Body of pancreas (tissue), 4 donors: Measurements from ENCODE around the gene GPS1. TPM values are rescaled to one million over a fixed set of nuclear protein-coding genes. Genes with fewer than 3 reads are reported as not detected.
A peak's percentile ranks its signal among the peaks of the same experiment; 100 is the strongest.

Source experiments
- ATAC-seq: fragments of 150-250 bp; one replicate; pipeline ENCODE4 v1.9.1; 2016
- DNase-seq, 4 donors: peaks; one replicate each; pipeline ENCODE4 v3.0.0-alpha.2; 2019
- H3K27ac ChIP-seq, 4 donors: fragments of 200-600 bp; sonication (generic); 1 replicate in 3 of 4; 2 replicates in 1 of 4; pipeline versions ENCODE4 v1.5.1 to v1.6.1; 2016 to 2019; ENCODE audit warnings: mild to moderate bottlenecking in 1 of 4, mixed read lengths in 1 of 4, moderate library complexity in 1 of 4
- H3K27me3 ChIP-seq, 2 donors: fragments of 200-600 bp; sonication (generic); one replicate each; pipeline ENCODE4 v1.6.0; 2016; ENCODE audit warnings: mild to moderate bottlenecking in 1 of 2
- H3K36me3 ChIP-seq, 2 donors: fragments of 200-600 bp; sonication (generic); replicated peaks in 1 of 2; 2 replicates each; pipeline ENCODE4 v1.5.1; 2016; ENCODE audit warnings: low read depth in 2 of 2; ENCODE audit not compliant: insufficient read depth in 1 of 2
- H3K4me1 ChIP-seq: fragments of 200-600 bp; sonication (generic); one replicate; pipeline ENCODE4 v1.6.0; 2016
- H3K4me3 ChIP-seq, 2 donors: fragments of 200-600 bp; sonication (generic); 1 replicate in 1 of 2; 2 replicates in 1 of 2; pipeline ENCODE4 v1.5.1; 2016 to 2019
- H3K9me3 ChIP-seq, 3 donors: fragments of 200-600 bp; sonication (generic); 1 replicate in 2 of 3; 2 replicates in 1 of 3; pipeline ENCODE4 v1.5.1; 2016
- POLR2A ChIP-seq, 3 donors: fragments of 450-650 bp; IDR thresholded peaks; one replicate each; pipeline ENCODE4 v1.6.1; 2016; ENCODE audit warnings: antibody characterized with exemption in 3 of 3, mild to moderate bottlenecking in 2 of 3
- WGBS, 2 donors: methylation state at CpG; one replicate each; pipeline ENCODE4 v1.1.5; 2017; 5-methylcytosine and 5-hydroxymethylcytosine counted together
- intact Hi-C: fragments of 100-400 bp; cut with DNase I; formaldehyde crosslinking; loops from one replicate; pipeline ENCODE4 v1.15.1; 2023
- total RNA-seq, 2 donors: library from RNA; depleted of rRNA; stranded (reverse); fragments of >200 nt; gene quantifications; one replicate each; pipeline ENCODE4 v1.1.0, GENCODE V29; 2016
- TF ChIP-seq, protein P1 (sequence below), 7 experiments: fragments of 450-650 bp in 4 of 7; fragments of 200-600 bp in 3 of 7; sonication (generic) in 3 of 7; IDR thresholded peaks; one replicate each; pipeline ENCODE4 v1.5.1; 2016 to 2019; ENCODE audit warnings: antibody characterized with exemption in 7 of 7

GPS1 gene
- total RNA-seq, 2 donors from 2014 or later = 63.0 to 86.4 TPM

DNA sequence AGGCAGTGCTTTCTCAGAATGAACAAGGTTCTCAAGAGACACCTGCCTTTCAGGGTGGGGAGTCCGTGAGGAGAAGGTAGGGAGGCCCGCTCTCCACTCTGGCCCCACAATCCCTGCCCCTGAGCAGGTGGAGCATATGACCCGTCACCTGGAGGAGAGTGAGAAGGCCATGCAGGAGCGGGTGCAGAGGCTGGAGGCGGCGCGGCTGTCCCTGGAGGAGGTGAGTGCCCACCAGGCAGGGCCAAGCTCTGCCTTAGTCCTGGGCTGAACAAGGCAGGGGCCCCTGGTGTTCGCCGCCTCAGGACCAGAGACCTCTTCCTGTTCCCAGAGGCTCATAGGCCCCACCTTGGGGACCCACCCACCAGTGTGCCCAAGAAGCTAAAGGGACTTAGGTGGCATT lies 22.7 kb upstream of the GPS1 start:
- Histone ChIP-seq H3K9me3 (no peaks in the 10 kb centered on the region), H3K27ac (no peak overlapping the region), H3K4me1 (peaks cover 29% of the 10 kb centered on the region), H3K36me3 (no peaks in the 10 kb centered on the region), H3K27me3 (no peaks in the 10 kb centered on the region), H3K4me3 (no peak overlapping the region)
- TF ChIP-seq, protein P1, sequence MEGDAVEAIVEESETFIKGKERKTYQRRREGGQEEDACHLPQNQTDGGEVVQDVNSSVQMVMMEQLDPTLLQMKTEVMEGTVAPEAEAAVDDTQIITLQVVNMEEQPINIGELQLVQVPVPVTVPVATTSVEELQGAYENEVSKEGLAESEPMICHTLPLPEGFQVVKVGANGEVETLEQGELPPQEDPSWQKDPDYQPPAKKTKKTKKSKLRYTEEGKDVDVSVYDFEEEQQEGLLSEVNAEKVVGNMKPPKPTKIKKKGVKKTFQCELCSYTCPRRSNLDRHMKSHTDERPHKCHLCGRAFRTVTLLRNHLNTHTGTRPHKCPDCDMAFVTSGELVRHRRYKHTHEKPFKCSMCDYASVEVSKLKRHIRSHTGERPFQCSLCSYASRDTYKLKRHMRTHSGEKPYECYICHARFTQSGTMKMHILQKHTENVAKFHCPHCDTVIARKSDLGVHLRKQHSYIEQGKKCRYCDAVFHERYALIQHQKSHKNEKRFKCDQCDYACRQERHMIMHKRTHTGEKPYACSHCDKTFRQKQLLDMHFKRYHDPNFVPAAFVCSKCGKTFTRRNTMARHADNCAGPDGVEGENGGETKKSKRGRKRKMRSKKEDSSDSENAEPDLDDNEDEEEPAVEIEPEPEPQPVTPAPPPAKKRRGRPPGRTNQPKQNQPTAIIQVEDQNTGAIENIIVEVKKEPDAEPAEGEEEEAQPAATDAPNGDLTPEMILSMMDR (IDR thresholded peaks at IDR 0.05) = no peak
- TF ChIP-seq POLR2A (IDR thresholded peaks at IDR 0.05) = no peak
- 90 to 95% methylated on average over 7 to 9 of the region's 9 CpGs for WGBS, 2 donors
- no peak for DNase-seq
- ATAC-seq = no peak
- intact Hi-C loops = loop anchor here (5.0 kb wide), 1 partner anchor 128 kb away; no protein-coding TSS in a partner anchor

DNA sequence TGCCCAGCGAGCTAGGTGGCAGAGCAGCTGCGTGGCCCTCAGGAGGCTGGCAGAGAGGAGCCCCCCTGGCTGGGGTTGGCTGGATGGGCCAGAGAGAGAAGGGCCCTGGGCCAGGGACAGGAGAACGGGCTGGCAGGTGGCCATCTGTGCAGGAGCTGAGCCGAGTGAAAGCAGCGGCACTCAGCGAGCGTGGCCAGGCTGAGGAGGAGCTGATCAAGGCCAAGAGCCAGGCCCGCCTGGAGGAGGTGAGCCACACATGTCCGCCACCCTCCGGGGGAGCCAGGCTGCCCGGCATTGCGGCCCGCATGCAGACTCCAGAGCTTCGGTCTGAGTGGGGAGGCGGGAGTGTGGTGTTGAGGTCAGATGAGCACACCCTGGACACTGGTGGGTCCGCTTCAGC lies 22.3 kb upstream of the GPS1 start:
- H3K27ac ChIP-seq = no peak overlapping the region
- no peak overlapping the region for H3K4me3 ChIP-seq
- peaks cover 24% of the 10 kb centered on the region for H3K4me1 ChIP-seq
- TF ChIP-seq, protein P1 (IDR thresholded peaks at IDR 0.05) = no peak
- TF ChIP-seq POLR2A (IDR thresholded peaks at IDR 0.05) = no peak
- no peak for ATAC-seq
- no peaks in the 10 kb centered on the region for H3K27me3 ChIP-seq
- H3K9me3 ChIP-seq = no peaks in the 10 kb centered on the region
- DNase-seq = no peak
- H3K36me3 ChIP-seq = no peaks in the 10 kb centered on the region
- WGBS, 2 donors = 90 to 100% methylated on average over 5 to 15 of the region's 16 CpGs
- intact Hi-C loops = loop anchor here (5.0 kb wide), 1 partner anchor 128 kb away; no protein-coding TSS in a partner anchor

DNA sequence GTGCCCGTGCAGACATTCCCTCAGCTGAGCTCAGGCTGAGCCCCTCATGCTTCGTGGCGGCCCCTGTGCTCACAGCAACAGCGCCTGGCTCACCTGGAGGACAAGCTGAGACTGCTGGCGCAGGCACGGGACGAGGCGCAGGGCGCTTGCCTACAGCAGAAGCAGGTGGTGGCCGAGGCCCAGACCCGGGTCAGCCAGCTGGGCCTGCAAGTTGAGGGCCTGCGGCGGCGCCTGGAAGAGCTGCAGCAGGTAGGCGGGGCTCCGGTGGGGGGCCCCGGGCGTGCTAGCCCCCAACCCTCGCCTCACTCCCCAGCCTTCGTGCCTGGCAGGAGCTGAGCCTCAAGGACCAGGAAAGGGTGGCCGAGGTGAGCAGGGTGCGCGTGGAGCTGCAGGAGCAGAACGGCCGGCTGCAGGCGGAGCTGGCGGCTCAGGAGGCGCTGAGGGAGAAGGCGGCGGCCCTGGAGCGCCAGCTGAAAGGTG lies 21.7 kb upstream of the GPS1 start:
- DNase-seq = no peak
- intact Hi-C loops = loop anchor here (5.0 kb wide), 1 partner anchor 127 kb away; no protein-coding TSS in a partner anchor

DNA sequence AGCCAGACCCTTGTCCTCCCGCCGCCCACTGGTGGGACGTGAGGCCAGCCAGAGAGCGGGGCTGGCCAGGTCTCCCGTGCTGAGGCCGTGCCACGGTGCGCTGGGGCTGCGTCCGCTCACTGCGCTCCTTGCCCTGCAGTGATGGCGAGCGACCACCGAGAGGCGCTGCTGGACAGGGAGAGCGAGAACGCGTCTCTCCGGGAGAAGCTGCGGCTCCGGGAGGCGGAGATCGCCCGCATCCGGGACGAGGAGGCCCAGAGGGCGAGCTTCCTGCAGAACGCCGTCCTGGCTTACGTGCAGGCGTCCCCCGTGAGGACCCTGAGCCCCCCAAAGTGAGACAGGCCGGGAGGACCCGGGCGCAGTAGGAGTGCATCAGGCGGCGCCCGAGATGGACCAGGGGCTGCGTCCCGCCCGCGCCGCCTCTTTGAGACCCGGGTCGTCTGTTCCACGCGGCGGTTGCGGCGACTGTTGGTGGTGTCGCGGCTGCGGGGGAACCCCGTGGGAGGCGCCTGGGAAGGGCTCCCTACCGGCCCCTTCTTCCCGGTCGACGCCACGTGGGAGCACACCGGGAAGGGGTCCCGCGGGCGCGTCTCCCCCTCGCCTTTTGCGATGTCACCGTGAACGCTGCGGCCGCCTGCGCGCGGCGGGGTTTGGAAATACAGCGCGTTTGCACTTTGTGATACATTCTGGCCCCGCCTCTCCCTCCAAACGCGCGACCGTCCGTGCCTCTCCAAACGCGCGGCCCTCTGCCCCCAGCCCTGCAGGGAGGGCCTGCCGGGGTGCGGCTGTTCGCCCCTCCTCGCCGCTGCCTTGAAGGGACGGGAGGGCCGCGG lies 21.0 kb upstream of the GPS1 start:
- peaks cover 23% of the 10 kb centered on the region for H3K4me1 ChIP-seq
- peak overlapping the region in 1 of 4 donors; percentile 31 for H3K27ac ChIP-seq
- peak overlapping the region in 1 of 2 donors; percentile 18 for H3K4me3 ChIP-seq
- DNase-seq = peak; percentile 80 to 86 (median 84)
- peak; percentile 87 for ATAC-seq
- WGBS, 2 donors = 0% methylated on average over 82 of the region's 94 CpGs; no CpG with 5 or more reads in 1 of the 2 donors
- TF ChIP-seq POLR2A (IDR thresholded peaks at IDR 0.05) = no peak
- TF ChIP-seq, protein P1 (IDR thresholded peaks at IDR 0.05) = peak; percentile 89 to 98 (median 96)
- no peaks in the 10 kb centered on the region for H3K36me3 ChIP-seq
- H3K9me3 ChIP-seq = no peaks in the 10 kb centered on the region
- intact Hi-C loops = no loop called here
- no peaks in the 10 kb centered on the region for H3K27me3 ChIP-seq

More for the DNA sequence above, 21.7 kb upstream of the GPS1 start:
- peak; percentile 2 for ATAC-seq
- no peak overlapping the region for H3K4me3 ChIP-seq
- TF ChIP-seq, protein P1 (IDR thresholded peaks at IDR 0.05) = no peak
- no peak for TF ChIP-seq POLR2A (IDR thresholded peaks at IDR 0.05)
- H3K4me1 ChIP-seq = peaks cover 21% of the 10 kb centered on the region
- WGBS, 2 donors = 56 to 82% methylated on average over 13 to 30 of the region's 31 CpGs
- H3K9me3 ChIP-seq = no peaks in the 10 kb centered on the region
- H3K27ac ChIP-seq = no peak overlapping the region
- no peaks in the 10 kb centered on the region for H3K27me3 ChIP-seq
- no peaks in the 10 kb centered on the region for H3K36me3 ChIP-seq
